HepG2 (cell line): ENCODE data around the gene S100P. TPM values are rescaled to one million over a fixed set of nuclear protein-coding genes. Genes with fewer than 3 reads are reported as not detected.

ENCODE experiments used
- MAFF ChIP-seq: IDR thresholded peaks from 2 replicates; pipeline ENCODE4 v1.6.1; 2011; ENCODE audit warnings: low read depth, low read length, improper control_type of control experiment
- SP140L ChIP-seq: sonication (generic); formaldehyde crosslinking; IDR thresholded peaks from 2 replicates; pipeline ENCODE4 v1.4.0; 2020; ENCODE audit warnings: missing genetic modification reagents, borderline replicate concordance
- TBX2 ChIP-seq: sonication (generic); formaldehyde crosslinking; IDR thresholded peaks from 2 replicates; pipeline ENCODE4 v1.5.0; 2020; ENCODE audit warnings: missing genetic modification reagents, mild to moderate bottlenecking, borderline replicate concordance
- ZFP41 ChIP-seq: sonication (generic); formaldehyde crosslinking; IDR thresholded peaks from 2 replicates; pipeline ENCODE4 v1.4.0; 2020; ENCODE audit warnings: mild to moderate bottlenecking, missing genetic modification reagents, borderline replicate concordance
- ZNF207 ChIP-seq: fragments of 450-650 bp; IDR thresholded peaks from 2 replicates; pipeline ENCODE4 v1.6.1; 2016; ENCODE audit warnings: antibody characterized with exemption, borderline replicate concordance
- ZNF569 ChIP-seq: sonication (generic); formaldehyde crosslinking; IDR thresholded peaks from 2 replicates; pipeline ENCODE4 v1.5.0; 2020; ENCODE audit warnings: mild to moderate bottlenecking, missing genetic modification reagents, moderate library complexity, borderline replicate concordance
- ZNF674 ChIP-seq: sonication (generic); formaldehyde crosslinking; IDR thresholded peaks from 2 replicates; pipeline ENCODE4 v1.5.0; 2020; ENCODE audit warnings: low read depth, mild to moderate bottlenecking, missing genetic modification reagents
- ZNF746 ChIP-seq: sonication (generic); formaldehyde crosslinking; IDR thresholded peaks from 2 replicates; pipeline ENCODE4 v1.8.0; 2022; ENCODE audit warnings: mild to moderate bottlenecking, missing genetic modification reagents
- polyA plus RNA-seq, 8 experiments: library from polyadenylated mRNA; depleted of rRNA in 3 of 8; stranded (reverse) in 7 of 8; unstranded in 1 of 8; fragments of >200 nt; fragmentation: Illumina TruSeq in 4 of 8; extraction: Trizol in 4 of 8; gene quantifications; 2 replicates each; pipeline versions ENCODE4 v1.2.1 to v1.2.3, GENCODE V29; 2011 to 2016; ENCODE audit warnings: low read depth in 4 of 8, missing spikeins in 1 of 8, mixed read lengths in 1 of 8; ENCODE audit not compliant: insufficient read depth in 1 of 8
- total RNA-seq, 5 experiments: library from RNA; depleted of rRNA; stranded (reverse); fragments of >200 nt; fragmentation: Illumina TruSeq; extraction: Trizol; gene quantifications; 2 replicates each; pipeline ENCODE4 v1.2.3, GENCODE V29; 2016; ENCODE audit warnings: low read depth in 1 of 5
- TF ChIP-seq, protein P1 (sequence below): sonication (generic); formaldehyde crosslinking; IDR thresholded peaks from 2 replicates; pipeline ENCODE4 v1.4.0; 2020; ENCODE audit warnings: missing genetic modification reagents
- TF ChIP-seq, protein P2 (sequence below): IDR thresholded peaks from 2 replicates; pipeline ENCODE4 v1.6.1; 2016; ENCODE audit warnings: missing biosample characterization, missing genetic modification reagents, low read depth
- TF ChIP-seq, protein P3 (sequence below): sonication (generic); formaldehyde crosslinking; IDR thresholded peaks from 2 replicates; pipeline ENCODE4 v1.5.0; 2020; ENCODE audit warnings: mild to moderate bottlenecking, missing genetic modification reagents

S100P gene
- total and polyA plus RNA-seq, 2 of the 13 experiments (the other 11 are each of a cell fraction or from before 2014, with no cell fraction given) = 278 to 1,649 TPM

DNA sequence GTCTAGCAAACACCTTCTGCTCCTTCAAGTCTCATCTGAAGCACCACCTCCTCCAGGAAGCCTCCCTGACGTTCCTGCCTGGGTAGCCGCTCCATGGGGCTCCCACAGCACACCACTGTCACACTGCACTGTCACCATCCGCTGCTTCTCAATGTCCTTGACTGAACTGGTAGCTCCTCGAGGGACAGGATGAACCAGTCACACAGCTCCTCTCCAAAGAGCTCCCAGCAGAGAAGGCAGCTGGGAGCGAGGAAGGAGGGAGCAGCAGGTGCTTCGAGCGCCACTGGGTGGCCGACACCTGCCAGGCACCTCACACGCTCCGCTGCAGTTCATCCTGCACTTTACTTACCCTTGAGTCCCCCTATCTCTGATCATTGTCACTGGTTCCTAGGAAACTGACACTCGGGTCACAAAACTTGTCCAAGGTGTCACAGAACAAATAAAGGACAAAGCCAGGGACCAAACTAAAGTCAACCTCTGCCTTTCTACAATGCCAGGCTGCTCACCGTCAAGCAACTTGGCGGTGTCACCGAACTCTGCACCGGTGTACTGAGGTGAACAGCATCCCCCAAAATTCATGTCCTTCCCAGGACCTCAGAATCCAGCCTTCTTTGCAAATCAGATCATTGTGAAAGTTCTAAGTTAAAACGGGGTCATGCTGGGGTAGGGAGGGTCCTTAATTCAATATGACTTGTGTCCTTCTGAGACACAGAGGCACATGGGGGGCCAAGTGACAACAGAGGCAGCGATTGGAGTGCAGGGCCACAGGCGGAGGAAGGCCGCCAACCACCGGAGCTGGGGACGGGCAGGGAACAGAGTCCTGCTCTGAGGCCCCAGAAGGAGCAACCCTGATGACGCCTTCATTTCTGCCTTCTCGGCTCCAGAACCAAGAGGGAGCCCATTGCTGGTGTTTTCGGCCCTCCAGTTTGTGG is 5.5 kb upstream of the S100P start (continued):
- TF ChIP-seq, protein P1, sequence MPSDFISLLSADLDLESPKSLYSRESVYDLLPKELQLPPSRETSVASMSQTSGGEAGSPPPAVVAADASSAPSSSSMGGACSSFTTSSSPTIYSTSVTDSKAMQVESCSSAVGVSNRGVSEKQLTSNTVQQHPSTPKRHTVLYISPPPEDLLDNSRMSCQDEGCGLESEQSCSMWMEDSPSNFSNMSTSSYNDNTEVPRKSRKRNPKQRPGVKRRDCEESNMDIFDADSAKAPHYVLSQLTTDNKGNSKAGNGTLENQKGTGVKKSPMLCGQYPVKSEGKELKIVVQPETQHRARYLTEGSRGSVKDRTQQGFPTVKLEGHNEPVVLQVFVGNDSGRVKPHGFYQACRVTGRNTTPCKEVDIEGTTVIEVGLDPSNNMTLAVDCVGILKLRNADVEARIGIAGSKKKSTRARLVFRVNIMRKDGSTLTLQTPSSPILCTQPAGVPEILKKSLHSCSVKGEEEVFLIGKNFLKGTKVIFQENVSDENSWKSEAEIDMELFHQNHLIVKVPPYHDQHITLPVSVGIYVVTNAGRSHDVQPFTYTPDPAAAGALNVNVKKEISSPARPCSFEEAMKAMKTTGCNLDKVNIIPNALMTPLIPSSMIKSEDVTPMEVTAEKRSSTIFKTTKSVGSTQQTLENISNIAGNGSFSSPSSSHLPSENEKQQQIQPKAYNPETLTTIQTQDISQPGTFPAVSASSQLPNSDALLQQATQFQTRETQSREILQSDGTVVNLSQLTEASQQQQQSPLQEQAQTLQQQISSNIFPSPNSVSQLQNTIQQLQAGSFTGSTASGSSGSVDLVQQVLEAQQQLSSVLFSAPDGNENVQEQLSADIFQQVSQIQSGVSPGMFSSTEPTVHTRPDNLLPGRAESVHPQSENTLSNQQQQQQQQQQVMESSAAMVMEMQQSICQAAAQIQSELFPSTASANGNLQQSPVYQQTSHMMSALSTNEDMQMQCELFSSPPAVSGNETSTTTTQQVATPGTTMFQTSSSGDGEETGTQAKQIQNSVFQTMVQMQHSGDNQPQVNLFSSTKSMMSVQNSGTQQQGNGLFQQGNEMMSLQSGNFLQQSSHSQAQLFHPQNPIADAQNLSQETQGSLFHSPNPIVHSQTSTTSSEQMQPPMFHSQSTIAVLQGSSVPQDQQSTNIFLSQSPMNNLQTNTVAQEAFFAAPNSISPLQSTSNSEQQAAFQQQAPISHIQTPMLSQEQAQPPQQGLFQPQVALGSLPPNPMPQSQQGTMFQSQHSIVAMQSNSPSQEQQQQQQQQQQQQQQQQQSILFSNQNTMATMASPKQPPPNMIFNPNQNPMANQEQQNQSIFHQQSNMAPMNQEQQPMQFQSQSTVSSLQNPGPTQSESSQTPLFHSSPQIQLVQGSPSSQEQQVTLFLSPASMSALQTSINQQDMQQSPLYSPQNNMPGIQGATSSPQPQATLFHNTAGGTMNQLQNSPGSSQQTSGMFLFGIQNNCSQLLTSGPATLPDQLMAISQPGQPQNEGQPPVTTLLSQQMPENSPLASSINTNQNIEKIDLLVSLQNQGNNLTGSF (CRISPR knock-in tag) = no peak
- TF ChIP-seq ZNF569 (CRISPR knock-in tag) = no peak
- no peak for TF ChIP-seq SP140L (CRISPR knock-in tag)
- no peak for TF ChIP-seq ZNF207
- TF ChIP-seq, protein P2, sequence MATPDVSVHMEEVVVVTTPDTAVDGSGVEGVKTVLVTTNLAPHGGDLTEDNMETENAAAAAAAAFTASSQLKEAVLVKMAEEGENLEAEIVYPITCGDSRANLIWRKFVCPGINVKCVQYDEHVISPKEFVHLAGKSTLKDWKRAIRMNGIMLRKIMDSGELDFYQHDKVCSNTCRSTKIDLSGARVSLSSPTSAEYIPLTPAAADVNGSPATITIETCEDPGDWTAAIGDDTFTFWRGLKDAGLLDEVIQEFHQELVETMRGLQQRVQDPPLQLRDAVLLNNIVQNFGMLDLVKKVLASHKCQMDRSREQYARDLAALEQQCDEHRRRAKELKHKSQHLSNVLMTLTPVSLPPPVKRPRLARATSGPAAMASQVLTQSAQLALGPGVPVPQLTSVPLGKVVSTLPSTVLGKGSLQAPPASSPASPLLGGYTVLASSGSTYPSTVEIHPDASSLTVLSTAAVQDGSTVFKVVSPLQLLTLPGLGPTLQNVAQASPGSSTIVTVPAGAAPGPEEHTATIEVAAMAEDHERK (CRISPR knock-in tag) = no peak
- no peak for TF ChIP-seq ZNF746 (CRISPR knock-in tag)
- TF ChIP-seq ZNF674 = no peak
- no peak for TF ChIP-seq TBX2 (CRISPR knock-in tag)
- TF ChIP-seq, protein P3, sequence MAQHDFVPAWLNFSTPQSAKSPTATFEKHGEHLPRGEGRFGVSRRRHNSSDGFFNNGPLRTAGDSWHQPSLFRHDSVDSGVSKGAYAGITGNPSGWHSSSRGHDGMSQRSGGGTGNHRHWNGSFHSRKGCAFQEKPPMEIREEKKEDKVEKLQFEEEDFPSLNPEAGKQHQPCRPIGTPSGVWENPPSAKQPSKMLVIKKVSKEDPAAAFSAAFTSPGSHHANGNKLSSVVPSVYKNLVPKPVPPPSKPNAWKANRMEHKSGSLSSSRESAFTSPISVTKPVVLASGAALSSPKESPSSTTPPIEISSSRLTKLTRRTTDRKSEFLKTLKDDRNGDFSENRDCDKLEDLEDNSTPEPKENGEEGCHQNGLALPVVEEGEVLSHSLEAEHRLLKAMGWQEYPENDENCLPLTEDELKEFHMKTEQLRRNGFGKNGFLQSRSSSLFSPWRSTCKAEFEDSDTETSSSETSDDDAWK = no peak
- TF ChIP-seq ZFP41 (CRISPR knock-in tag) = no peak
- TF ChIP-seq MAFF = no peak
